GM19463 (cell line): ENCODE results near the gene LCLAT1.
"Not testable (repeated sequence)": the region's sequence is repeated elsewhere in the genome, so short reads cannot be mapped to it uniquely, and the experiment has no call there.

Source experiments
- ATAC-seq: cut with Tn5 transposase; IDR thresholded peaks from one replicate; pipeline ENCODE4 v1.9.1; 2021; ENCODE audit warnings: mild to moderate bottlenecking, moderate library complexity; ENCODE audit not compliant: unreplicated experiment

LCLAT1 gene

GRCh38 chr2:30580391-30580790 is 133.3 kb downstream of the LCLAT1 start:
- no peak for ATAC-seq

GRCh38 chr2:30582521-30582920 is 135.5 kb downstream of the LCLAT1 start:
- no peak for ATAC-seq

GRCh38 chr2:30583204-30583749 is 136.2 kb downstream of the LCLAT1 start:
- ATAC-seq = no peak

GRCh38 chr2:30584116-30584515 is 137.1 kb downstream of the LCLAT1 start:
- no peak for ATAC-seq

GRCh38 chr2:30588994-30589393 is 141.9 kb downstream of the LCLAT1 start:
- ATAC-seq = no peak

- ATAC-seq = no peak
Observed at GRCh38 chr2:30590407-30590806, 143.4 kb downstream of the LCLAT1 start.

GRCh38 chr2:30591186-30591585 is 144.1 kb downstream of the LCLAT1 start:
- ATAC-seq = no peak

GRCh38 chr2:30601375-30601774 is 154.3 kb downstream of the LCLAT1 start:
- ATAC-seq = no peak

GRCh38 chr2:30605197-30605596 is 158.2 kb downstream of the LCLAT1 start:
- no peak for ATAC-seq

- no peak for ATAC-seq
Observed at GRCh38 chr2:30608643-30609042, 161.6 kb downstream of the LCLAT1 start.

GRCh38 chr2:30611583-30611982 is 164.5 kb downstream of the LCLAT1 start:
- ATAC-seq = no peak

GRCh38 chr2:30612371-30612770 is 165.3 kb downstream of the LCLAT1 start:
- no peak for ATAC-seq

- ATAC-seq = no peak
Observed at GRCh38 chr2:30613001-30613400, 166.0 kb downstream of the LCLAT1 start.

- ATAC-seq = not testable (repeated sequence)
Observed at GRCh38 chr2:30614227-30614626, 167.2 kb downstream of the LCLAT1 start.

GRCh38 chr2:30615926-30616325 is 168.9 kb downstream of the LCLAT1 start:
- ATAC-seq = no peak

GRCh38 chr2:30620102-30620501 is 173.1 kb downstream of the LCLAT1 start:
- no peak for ATAC-seq

GRCh38 chr2:30621836-30622235 is 174.8 kb downstream of the LCLAT1 start:
- ATAC-seq = no peak

- ATAC-seq = no peak
Observed at GRCh38 chr2:30622452-30622851, 175.4 kb downstream of the LCLAT1 start.

GRCh38 chr2:30625276-30625675 is 178.2 kb downstream of the LCLAT1 start:
- no peak for ATAC-seq

GRCh38 chr2:30625701-30626100 is 178.7 kb downstream of the LCLAT1 start:
- ATAC-seq = no peak

GRCh38 chr2:30626397-30626796 is 179.4 kb downstream of the LCLAT1 start:
- no peak for ATAC-seq

- ATAC-seq = no peak
Observed at GRCh38 chr2:30627151-30627550, 180.1 kb downstream of the LCLAT1 start.

- ATAC-seq = no peak
Observed at GRCh38 chr2:30628341-30628740, 181.3 kb downstream of the LCLAT1 start.
